ENCODE results near the gene STRA6.
"Not testable (repeated sequence)": the region's sequence is repeated elsewhere in the genome, so short reads cannot be mapped to it uniquely, and the experiment has no call there.

Gene STRA6

GRCh38 chr15:74179101-74179841, 23.3 kb downstream of the STRA6 start:
- no peak for DNase-seq

DNA sequence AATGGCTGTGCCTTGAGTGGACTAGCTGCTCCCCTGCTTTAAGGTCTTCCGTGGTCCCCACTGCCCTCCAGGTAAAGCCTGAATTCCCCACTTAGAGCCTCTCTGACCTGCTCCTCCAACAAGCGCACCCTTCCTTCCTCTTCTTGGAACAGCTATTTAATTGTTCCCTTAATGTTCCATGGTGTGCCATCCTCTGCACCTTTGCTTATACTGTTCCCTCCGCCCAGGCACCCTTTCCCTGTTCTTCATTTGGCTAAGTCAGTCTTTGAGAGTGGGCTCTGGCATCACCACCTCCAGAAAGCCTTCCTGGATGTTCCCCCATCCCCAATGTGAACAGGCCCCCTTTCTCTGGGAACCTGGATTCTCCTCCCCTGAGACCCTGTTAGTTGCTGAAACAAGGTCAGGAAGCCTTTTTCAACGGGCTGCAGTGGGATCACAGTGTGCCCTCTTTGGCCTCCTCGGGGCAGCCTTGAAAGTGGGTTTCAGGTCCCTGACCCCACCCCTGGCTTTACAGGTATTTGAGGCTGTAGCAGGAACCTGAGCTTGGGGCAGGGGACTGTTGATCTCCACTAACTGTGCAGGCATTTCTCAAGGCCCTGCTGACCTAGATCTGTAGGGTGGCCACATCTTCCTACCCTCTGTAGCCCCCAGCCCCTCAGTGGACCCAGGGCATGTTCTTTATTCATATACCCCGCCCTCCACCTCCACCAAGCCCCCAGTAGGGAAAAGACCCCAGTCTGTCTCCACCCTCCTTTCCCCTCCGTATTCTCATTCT, 24.1 kb downstream of the STRA6 start:
- DNase-seq, result no peak

DNA sequence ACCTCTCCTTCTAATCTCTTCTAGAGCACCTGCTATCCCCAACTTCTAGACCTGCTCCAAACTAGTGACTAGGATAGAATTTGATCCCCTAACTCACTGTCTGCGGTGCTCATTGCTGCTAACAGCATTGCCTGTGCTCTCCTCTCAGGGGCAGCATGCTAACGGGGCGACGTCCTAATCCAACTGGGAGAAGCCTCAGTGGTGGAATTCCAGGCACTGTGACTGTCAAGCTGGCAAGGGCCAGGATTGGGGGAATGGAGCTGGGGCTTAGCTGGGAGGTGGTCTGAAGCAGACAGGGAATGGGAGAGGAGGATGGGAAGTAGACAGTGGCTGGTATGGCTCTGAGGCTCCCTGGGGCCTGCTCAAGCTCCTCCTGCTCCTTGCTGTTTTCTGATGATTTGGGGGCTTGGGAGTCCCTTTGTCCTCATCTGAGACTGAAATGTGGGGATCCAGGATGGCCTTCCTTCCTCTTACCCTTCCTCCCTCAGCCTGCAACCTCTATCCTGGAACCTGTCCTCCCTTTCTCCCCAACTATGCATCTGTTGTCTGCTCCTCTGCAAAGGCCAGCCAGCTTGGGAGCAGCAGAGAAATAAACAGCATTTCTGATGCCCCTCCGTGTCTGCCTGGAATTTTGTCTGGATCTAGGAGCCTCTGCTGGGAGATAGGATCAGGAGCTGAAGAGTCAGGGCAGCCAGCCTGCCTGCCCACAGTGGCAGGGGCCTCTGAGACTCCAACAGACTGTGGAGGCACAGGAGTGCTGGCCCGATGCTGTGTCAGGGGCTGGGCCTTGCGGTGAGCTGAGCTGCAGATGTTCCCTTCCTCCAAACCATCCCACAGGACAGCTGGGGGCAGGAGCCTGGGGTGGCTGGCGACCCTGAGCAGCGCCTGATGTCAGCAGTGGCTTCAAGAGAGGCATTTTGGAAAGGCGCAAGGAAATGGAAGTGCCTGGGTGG, 26.0 kb downstream of the STRA6 start:
- no peak for DNase-seq

GRCh38 chr15:74175271-74176191, 27.1 kb downstream of the STRA6 start:
- DNase-seq, result no peak

DNA sequence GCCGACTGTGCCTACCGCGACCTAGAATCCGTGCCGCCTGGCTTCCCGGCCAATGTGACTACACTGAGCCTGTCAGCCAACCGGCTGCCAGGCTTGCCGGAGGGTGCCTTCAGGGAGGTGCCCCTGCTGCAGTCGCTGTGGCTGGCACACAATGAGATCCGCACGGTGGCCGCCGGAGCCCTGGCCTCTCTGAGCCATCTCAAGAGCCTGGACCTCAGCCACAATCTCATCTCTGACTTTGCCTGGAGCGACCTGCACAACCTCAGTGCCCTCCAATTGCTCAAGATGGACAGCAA, 27.7 kb downstream of the STRA6 start:
- no peak for DNase-seq

DNA sequence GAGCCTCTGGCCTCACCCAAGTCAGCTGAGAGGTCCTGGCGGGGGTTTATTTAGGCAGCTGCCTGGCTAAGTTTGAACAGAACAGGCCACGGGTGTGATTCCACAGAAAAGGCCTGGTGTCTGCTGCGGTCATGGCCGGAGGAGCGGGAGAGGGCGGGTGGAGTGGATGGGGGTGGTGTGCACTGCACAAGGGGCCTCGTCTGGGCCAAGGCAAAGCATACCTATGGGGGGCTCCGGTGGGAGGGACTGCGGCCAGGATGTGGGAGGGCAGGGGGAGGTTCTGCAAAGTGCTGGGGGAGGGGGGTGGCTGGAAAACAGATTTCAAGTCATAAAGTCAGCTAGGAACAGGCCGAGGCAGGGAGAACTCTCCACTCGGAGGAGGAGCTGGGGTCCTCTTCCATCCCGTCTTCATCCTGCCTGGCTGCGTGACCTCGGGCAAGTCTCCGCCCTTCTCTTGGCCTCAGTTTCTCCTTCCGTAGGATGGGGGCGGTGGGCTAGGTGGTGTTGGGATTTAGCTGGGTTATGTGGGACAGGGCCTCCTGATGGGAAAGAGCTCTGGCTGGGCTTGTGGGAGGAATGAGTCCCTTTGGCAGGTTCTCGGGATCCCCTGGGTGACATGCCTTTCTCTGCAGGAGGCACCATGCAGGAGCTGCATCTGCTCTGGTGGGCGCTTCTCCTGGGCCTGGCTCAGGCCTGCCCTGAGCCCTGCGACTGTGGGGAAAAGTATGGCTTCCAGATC, 28.2 kb downstream of the STRA6 start:
- DNase-seq, result no peak

GRCh38 chr15:74173380-74174218, 29.0 kb downstream of the STRA6 start, which contains the start of gene ISLR:
ISLR (plus strand) TSS chr15:74173710; CDS start chr15:74174859, 1,149 bp downstream.
- no peak for DNase-seq

GRCh38 chr15:74172701-74173379, 29.7 kb downstream of the STRA6 start:
- no peak for DNase-seq

- DNase-seq, result no peak
Measured at GRCh38 chr15:74171965-74172541, 30.5 kb downstream of the STRA6 start.

DNA sequence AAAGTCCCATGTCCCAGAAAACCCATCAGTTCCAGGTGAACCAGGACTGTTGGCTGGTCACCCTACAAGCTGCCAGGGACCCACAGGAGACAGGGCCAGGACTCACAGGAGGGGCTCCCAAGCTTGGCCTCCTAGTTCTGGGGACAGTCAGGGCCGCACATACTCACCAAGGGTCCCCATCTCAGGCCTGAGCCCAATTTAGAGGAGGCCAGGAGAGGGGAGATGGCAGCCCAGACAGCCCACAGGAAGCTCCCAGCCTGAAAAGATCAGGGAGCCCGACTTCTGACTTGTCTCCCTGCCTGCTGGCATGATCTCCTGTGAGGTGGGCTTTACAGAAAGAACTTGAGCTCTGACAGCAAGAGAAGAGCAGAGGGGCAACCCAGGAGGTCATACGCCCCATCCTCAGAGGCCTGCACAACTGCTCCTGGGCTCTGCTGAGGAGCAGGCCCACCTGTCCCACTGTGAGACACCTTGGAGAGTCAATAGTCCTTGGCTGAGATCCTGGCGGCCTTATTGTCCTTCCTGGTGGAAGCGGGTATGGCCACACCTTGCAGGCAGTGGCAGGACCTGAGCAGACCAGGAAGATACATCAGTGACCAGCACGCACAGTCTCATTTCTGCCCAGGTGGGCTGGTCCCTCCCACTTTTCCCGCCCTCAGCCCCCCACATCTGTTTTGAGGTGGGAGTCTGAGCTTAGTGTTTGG, 31.6 kb downstream of the STRA6 start:
- DNase-seq, result no peak

GRCh38 chr15:74170071-74170844, 32.3 kb downstream of the STRA6 start:
- no peak for DNase-seq

DNA sequence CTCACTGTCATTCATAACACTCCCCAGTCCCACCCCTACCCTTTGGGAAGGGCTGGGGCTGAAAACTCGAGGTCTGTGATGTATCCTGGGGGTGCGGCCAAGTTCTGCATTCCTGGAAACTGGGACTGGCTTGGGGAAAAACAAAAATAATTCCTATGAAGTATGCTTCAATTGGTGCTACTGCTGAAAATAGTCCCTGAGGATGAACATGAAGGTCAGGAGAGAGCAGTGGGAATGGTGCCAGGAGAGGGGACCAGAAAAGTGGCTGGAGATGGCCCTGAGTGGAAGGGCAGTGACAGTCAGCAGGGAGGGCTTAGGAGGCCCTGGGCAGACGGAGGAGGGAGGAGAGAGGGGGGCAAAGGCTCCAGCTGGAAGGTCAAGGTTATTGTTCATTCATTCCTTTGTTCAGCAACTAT, 33.9 kb downstream of the STRA6 start:
- DNase-seq, result no peak

DNA sequence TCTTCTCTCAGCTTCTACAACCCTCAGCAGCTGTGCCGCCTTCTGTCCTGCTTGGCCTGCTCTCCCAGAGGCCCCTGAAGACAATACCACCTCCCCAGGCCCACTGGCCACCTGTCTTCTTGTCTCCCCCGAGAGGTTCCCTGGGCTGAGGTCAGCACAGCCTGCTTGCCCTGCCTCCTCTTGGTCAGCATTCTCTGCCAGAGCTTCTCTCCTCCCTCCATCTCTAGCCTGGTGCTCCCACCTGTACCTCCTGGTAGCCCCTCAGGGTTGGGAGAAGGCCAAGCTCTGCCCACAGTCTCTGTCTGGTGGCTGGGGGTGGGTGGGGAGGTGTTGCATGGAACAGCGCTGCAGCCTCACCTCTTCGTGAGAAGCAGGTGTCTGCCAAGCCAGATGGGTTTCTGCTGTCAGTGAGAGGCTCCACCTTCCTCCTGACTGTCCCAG, 34.7 kb downstream of the STRA6 start:
- no peak for DNase-seq

GRCh38 chr15:74165461-74165860, 37.1 kb downstream of the STRA6 start:
- DNase-seq, result no peak

DNA sequence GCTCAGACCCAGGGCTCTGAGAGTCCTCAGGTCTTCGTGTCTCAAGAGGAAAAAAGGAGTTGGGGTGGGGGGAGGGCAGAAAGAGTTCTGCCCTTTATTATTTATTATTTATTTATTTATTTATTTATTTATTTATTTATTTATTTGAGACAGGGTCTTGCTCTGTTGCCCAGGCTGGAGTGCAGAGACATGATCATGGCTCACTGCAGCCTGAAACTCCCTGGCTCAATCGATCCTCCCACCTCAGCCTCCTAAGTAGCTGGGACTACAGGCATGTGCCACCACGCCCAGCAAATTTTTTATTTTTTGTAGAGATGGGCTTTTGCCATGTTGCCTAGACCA, 40.4 kb downstream of the STRA6 start:
- DNase-seq, result not testable (repeated sequence)

DNA sequence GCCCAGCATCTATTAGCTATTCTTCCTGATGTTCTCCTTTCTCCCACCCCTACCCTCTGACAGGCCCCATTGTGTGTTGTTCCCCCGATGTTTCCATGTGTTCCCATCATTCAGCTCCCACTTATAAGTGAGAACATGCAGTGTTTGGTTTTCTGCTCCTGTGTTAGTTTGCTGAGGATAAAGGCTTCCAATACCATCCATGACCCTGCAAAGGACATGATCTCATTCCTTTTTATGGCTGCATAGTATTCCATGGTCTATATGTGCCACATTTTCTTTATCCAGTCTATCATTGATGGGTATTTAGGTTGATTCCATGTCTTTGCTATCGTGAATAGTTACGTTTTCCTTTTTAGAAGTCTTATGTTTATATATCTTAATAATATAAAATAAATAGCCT, 42.2 kb downstream of the STRA6 start:
- DNase-seq, result not testable (repeated sequence)

DNA sequence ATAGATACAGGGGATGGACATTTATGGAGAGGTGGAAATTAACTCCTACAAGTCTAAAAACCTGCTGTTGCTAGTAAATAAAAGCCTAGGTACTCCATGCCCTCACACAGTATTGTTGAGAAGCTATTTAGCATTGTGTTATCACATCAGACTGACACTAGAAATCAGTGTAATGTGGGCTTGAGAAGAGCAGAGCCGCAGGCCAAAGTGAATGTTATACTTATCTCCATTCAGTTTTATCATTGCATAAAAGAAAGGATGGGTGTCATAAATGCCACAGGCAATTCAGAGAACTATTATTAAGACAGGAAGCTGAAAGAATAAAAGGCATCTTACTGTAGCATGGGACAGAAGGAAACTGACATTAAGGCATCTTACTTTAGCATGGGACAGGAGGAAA, 42.8 kb downstream of the STRA6 start:
- DNase-seq, result no peak

Data from activated gamma-delta T cell (primary cell).